Pancreas (tissue), 10 donors: Measurements from ENCODE around the gene TRIO. TPM values are rescaled to one million over a fixed set of nuclear protein-coding genes. Genes with fewer than 3 reads are reported as not detected.

Experiments used
- ATAC-seq, 4 donors: fragments of 200-7000 bp; cut with Tn5 transposase; one replicate each; pipeline versions ENCODE4 v1.8.0 to v1.9.1; 2020; ENCODE audit warnings: mild to moderate bottlenecking in 4 of 4, moderate library complexity in 4 of 4
- DNase-seq, 6 donors: peaks; one replicate each; pipeline ENCODE4 v3.0.0-alpha.2; 2020
- FAIRE-seq: peaks from 2 replicates; lab custom pipeline; 2012; peaks lifted over from hg19 to GRCh38; lab: Jason Lieb, UNC
- H3K27ac ChIP-seq, 4 donors: fragments of 200-600 bp; sonication (generic); 1 replicate in 3 of 4; 2 replicates in 1 of 4; pipeline versions ENCODE4 v1.5.0 to v1.8.0; 2020
- H3K27me3 ChIP-seq, 4 donors: fragments of 200-600 bp; one replicate each; pipeline ENCODE4 v1.8.0; 2021
- H3K36me3 ChIP-seq, 3 donors: fragments of 200-600 bp; sonication (generic) in 1 of 3; one replicate each; pipeline versions ENCODE4 v1.5.0 to v1.8.0; 2020 to 2021
- H3K4me1 ChIP-seq, 3 donors: fragments of 200-600 bp; one replicate each; pipeline ENCODE4 v1.8.0; 2021
- H3K4me3 ChIP-seq, 4 donors: fragments of 200-600 bp; sonication (generic) in 2 of 4; one replicate each; pipeline versions ENCODE4 v1.5.0 to v1.8.0; 2020 to 2021
- H3K9me3 ChIP-seq, 4 donors: fragments of 200-600 bp; one replicate each; pipeline ENCODE4 v1.8.0; 2021
- WGBS, 2 donors: extraction: QIAGEN DNeasy Blood & Tissue Kit; methylation state at CpG; one replicate each; pipeline ENCODE4 v1.1.7; 2013; 5-methylcytosine and 5-hydroxymethylcytosine counted together
- intact Hi-C, 3 donors: fragments of 100-400 bp; cut with DNase I; formaldehyde crosslinking; loops; one replicate each; pipeline versions ENCODE4 v1.11.1 to v1.14.2; 2022
- polyA plus RNA-seq, 2 donors: library from polyadenylated mRNA; stranded (reverse); fragments of 200-250 nt; gene quantifications; one replicate each; pipeline ENCODE4 v1.2.3, GENCODE V29; 2013
- total RNA-seq, 6 donors: library from RNA; stranded (reverse); fragmentation: NEBNext Ultra II Directional in 4 of 6; extraction: Animal tissue kit (Norgen Biotek cat#: 25700) in 4 of 6; gene quantifications; one replicate each; pipeline versions ENCODE4 v1.2.1 to v1.2.4, GENCODE V29; 2021 to 2023
- TF ChIP-seq, protein P1 (sequence below), 4 donors: fragments of 200-600 bp; sonication (generic) in 3 of 4; IDR thresholded peaks; one replicate each; pipeline versions ENCODE4 v1.5.0 to v1.8.0; 2021; ENCODE audit warnings: antibody characterized with exemption in 4 of 4
- donor health status: healthy with polysubstance abuse.
- donor health status: DM: no; HTN: no; CAD: no; lungs with moderate emphysema.
- donor health status: DM: no; HTN: no; CAD: no.
- donor health status: control.
- donor health status: control.
- donor health status: Bipolar disorder and iron deficiency.
- donor health status: DM: yes; HTN: yes; CAD: no.
- donor health status: DM: no; HTN: no; CAD: no.
- donor health status: DM: no; HTN: no; CAD: no.
- donor health status: DM: yes; HTN: yes; CAD: no.

TRIO gene
- total and polyA plus RNA-seq, 8 donors = 27.3 to 82.5 (median 38.3) TPM

DNA sequence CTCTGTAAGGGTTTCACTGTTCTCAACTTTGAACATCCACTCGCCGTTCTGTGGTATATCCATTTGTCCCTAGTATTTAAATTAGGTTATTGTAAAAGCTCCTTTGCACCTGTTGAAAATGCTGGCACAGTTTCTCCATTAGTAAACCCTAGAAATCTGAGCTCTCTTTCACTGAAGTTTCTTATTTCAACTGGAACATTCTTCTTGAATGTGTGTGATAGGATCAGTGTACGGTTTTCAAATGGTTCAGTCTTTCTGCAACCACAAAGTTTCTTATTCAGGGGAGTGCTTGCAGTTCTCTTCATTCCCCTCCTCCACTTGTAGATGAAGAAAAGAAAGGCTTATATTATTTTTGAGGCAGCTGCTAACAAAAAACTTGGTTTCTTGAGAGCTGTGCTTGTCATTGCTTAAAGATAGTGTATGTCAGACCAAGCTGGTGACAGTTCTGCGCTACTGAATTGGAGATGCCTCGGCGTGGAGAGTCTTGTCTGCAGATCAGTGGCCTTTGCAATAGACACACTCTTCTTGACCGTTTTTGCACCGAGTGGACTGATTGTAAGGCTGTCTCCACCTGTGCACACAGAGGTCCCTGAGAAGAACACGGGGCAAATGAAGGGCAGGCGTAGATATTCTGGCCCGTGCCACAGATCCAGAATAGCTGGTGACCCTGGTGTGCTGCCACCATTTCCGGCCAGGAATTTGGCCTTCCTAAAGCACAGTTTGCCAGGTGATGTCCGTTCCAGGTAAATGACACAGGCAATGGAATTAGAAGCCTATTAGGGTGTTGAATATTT lies 102.2 kb downstream of the TRIO start:
- TF ChIP-seq, protein P1, sequence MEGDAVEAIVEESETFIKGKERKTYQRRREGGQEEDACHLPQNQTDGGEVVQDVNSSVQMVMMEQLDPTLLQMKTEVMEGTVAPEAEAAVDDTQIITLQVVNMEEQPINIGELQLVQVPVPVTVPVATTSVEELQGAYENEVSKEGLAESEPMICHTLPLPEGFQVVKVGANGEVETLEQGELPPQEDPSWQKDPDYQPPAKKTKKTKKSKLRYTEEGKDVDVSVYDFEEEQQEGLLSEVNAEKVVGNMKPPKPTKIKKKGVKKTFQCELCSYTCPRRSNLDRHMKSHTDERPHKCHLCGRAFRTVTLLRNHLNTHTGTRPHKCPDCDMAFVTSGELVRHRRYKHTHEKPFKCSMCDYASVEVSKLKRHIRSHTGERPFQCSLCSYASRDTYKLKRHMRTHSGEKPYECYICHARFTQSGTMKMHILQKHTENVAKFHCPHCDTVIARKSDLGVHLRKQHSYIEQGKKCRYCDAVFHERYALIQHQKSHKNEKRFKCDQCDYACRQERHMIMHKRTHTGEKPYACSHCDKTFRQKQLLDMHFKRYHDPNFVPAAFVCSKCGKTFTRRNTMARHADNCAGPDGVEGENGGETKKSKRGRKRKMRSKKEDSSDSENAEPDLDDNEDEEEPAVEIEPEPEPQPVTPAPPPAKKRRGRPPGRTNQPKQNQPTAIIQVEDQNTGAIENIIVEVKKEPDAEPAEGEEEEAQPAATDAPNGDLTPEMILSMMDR (IDR thresholded peaks at IDR 0.05) = no peak
- no peaks in the 10 kb centered on the region for H3K27me3 ChIP-seq
- H3K36me3 ChIP-seq = no peaks in the 10 kb centered on the region
- no peak overlapping the region for H3K27ac ChIP-seq
- peaks cover 0 to 4% (median 0%) of the 10 kb centered on the region in 3 donors for H3K4me1 ChIP-seq
- no peaks in the 10 kb centered on the region for H3K9me3 ChIP-seq
- no peak for DNase-seq
- no peak for FAIRE-seq
- 65 to 72% methylated on average over 13 of the region's 13 CpGs for WGBS, 2 donors
- H3K4me3 ChIP-seq = no peak overlapping the region
- ATAC-seq = no peak
- intact Hi-C loops = no loop called here

DNA sequence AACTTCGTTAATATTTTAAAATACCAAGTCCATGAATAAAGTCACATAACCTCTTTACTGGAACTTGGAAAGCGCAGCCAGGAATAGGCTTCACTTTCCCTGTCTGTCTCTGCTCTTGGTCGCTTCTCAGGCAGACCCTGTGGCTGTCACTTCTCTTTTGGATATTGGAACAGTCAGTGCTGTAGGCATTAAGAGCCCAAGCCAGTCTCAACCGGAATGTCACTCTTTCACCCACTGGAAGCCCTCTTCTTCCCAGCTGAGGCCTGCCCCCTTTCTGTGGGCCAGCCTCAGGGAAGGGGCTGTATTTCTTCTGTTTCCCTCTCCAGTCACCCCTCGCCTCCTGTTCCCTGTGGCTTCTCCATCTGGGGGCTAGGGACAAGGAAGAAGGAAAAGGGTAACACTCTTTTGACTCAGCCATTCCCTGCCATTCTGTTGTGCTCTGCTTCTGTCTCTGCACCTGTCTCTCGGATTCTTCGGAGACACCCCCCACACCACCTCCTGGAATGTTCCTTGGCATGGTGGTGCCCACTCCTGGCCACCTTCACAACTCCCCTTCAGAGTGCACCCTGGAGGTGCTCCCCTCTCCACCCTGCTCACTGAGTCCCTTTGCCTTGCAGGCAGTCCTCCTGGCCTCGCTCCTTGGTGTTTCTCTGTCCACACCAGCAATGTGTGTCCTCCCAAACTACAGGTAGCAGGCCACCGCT lies 103.4 kb downstream of the TRIO start:
- Histone ChIP-seq H3K36me3 (no peaks in the 10 kb centered on the region), H3K9me3 (no peaks in the 10 kb centered on the region), H3K27ac (no peak overlapping the region), H3K4me3 (no peak overlapping the region), H3K27me3 (no peaks in the 10 kb centered on the region), H3K4me1 (peaks cover 0 to 8% (median 0%) of the 10 kb centered on the region in 3 donors)
- DNase-seq (no peak), ATAC-seq (no peak), FAIRE-seq (no peak)
- WGBS, 2 donors = 93 to 96% methylated on average over 8 to 9 of the region's 9 CpGs
- TF ChIP-seq, protein P1 (IDR thresholded peaks at IDR 0.05) = no peak
- intact Hi-C loops = no loop called here

DNA sequence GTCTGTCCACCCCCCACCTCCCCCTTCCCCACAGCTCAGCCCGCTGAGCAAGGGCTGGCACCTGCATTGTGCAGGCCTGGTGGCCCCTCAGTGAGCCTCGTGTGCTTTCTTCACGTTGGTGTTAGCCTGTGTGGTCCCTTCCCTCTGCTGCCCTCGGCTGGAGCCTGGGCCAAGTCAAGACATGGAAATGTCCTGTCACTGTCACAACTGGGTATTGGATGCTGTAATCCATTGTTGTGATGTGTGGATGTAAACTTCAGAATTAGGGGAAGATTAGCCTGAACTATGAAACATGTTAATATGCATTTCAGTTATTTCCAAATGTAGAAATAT lies 103.9 kb downstream of the TRIO start:
- WGBS, 2 donors = 64 to 69% methylated on average over 4 of the region's 4 CpGs
- Histone ChIP-seq H3K36me3 (no peaks in the 10 kb centered on the region), H3K27ac (no peak overlapping the region), H3K4me3 (no peak overlapping the region), H3K9me3 (no peaks in the 10 kb centered on the region), H3K4me1 (peaks cover 0 to 8% (median 0%) of the 10 kb centered on the region in 3 donors), H3K27me3 (no peaks in the 10 kb centered on the region)
- ATAC-seq (no peak), DNase-seq (no peak), FAIRE-seq (no peak)
- TF ChIP-seq, protein P1 (IDR thresholded peaks at IDR 0.05) = no peak
- intact Hi-C loops = no loop called here

DNA sequence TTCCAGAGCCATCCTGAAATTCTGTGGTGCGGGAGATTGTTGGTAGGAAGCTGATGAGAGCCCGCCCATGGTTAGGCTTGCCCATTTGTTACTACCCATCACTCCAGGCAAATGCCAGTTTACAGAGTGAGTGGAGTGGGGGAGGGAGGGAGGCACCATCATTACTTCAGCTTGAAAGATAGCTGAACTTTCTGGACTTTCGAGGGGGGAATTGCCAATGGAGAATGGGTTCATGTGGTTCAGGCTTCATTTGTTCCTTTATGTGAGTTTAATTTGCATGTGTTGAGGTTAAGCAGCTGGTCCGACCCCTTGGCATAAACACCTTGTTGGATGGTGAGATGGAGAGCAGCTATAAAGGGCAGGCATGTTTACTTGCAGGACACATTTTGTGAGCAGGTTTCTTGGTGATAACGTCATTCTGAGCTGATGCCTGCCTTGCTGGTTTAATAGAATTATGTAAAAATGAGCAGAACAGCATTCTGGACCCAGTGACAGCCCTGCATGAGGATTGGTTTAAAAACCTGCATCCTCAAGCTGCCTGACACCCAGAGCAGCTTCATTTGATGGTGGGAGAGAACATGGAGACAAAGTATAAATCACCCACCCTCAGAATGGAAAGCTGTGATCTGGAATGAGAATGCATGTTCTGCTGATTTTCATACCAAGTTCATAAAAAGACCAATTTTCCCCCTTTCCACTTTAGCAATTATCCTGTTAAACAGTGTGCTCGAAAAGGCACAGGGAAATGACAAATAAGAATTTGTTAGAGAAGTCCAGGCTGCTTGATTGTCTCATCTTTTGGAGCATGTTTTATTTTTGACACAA lies 106.3 kb downstream of the TRIO start:
- ATAC-seq (no peak), FAIRE-seq (no peak), DNase-seq (no peak)
- H3K36me3 ChIP-seq = no peaks in the 10 kb centered on the region
- no peak overlapping the region for H3K27ac ChIP-seq
- intact Hi-C loops = no loop called here
- no peak overlapping the region for H3K4me3 ChIP-seq
- H3K9me3 ChIP-seq = no peaks in the 10 kb centered on the region
- H3K27me3 ChIP-seq = no peaks in the 10 kb centered on the region
- WGBS, 2 donors = 84 to 85% methylated on average over 6 of the region's 6 CpGs
- H3K4me1 ChIP-seq = peaks cover 0 to 8% (median 0%) of the 10 kb centered on the region in 3 donors
- TF ChIP-seq, protein P1 (IDR thresholded peaks at IDR 0.05) = no peak
